A549 treated with CpdA at 1 μM for 4 hours (cell line): ENCODE measurements around the gene HAS3. TPM values are rescaled to one million over a fixed set of nuclear protein-coding genes. Genes with fewer than 3 reads are reported as not detected.

Experiments
- total RNA-seq: library from RNA; stranded (reverse); fragments of 200-300 nt; extraction: Qiagen RNA extraction; gene quantifications from 5 replicates; pipeline ENCODE4 v1.2.3, GENCODE V29; 2022; ENCODE audit warnings: low read depth

HAS3 gene
- 31.6 to 47.6 TPM (median 42.9 TPM) in 5 replicates for total RNA-seq

GRCh38 chr16:69105501-69106361 lies at the start of gene HAS3:
Gene HAS3 (plus strand): TSS chr16:69105653. CDS start chr16:69109396, 3,743 bp downstream.

GRCh38 chr16:69132424-69133252 lies 27.2 kb downstream of the HAS3 start, which contains the start of the genes CHTF8 and UTP4:
Gene CHTF8 (minus strand): TSS chr16:69132588. CDS start chr16:69121458, 11,130 bp downstream.
Gene UTP4 (plus strand): TSS chr16:69132649. CDS start chr16:69133460, 811 bp downstream.

Other genes starting within 250 kb of the HAS3 start
- 102 to 135 TPM (median 133 TPM) in 5 replicates for gene CHTF8, start 26.9 kb downstream of the HAS3 start, total RNA-seq
- 84.6 to 91.9 TPM (median 87.8 TPM) in 5 replicates for gene UTP4, start 27.0 kb downstream of the HAS3 start, total RNA-seq
- gene SNTB2, start 81.5 kb downstream of the HAS3 start, total RNA-seq: 5.4 to 7.2 TPM (median 6.7 TPM) in 5 replicates
- gene VPS4A, start 205.7 kb downstream of the HAS3 start, total RNA-seq: 29.2 to 32.6 TPM (median 31.2 TPM) in 5 replicates
- gene PDF, start 224.9 kb downstream of the HAS3 start, total RNA-seq: 23.3 to 46.3 TPM (median 37.0 TPM) in 5 replicates
- 18.9 to 29.2 TPM (median 27.2 TPM) in 5 replicates for gene COG8, start 233.9 kb downstream of the HAS3 start, total RNA-seq
- 52.1 to 79.4 TPM (median 55.4 TPM) in 5 replicates for gene NIP7, start 234.1 kb downstream of the HAS3 start, total RNA-seq
- 0.06 TPM in 1 of 5 replicates, not detected in the others for gene TMED6, start 246.1 kb downstream of the HAS3 start, total RNA-seq